ENCODE measurements around the gene STEAP1B. TPM values are rescaled to one million over a fixed set of nuclear protein-coding genes. Genes with fewer than 3 reads are reported as not detected.
A peak's percentile ranks its signal among the peaks of the same experiment; 100 is the strongest.

Gene STEAP1B
- total and polyA plus RNA-seq, 2 experiments from 2014 or later, result 0.16 TPM; not detected in 1

DNA sequence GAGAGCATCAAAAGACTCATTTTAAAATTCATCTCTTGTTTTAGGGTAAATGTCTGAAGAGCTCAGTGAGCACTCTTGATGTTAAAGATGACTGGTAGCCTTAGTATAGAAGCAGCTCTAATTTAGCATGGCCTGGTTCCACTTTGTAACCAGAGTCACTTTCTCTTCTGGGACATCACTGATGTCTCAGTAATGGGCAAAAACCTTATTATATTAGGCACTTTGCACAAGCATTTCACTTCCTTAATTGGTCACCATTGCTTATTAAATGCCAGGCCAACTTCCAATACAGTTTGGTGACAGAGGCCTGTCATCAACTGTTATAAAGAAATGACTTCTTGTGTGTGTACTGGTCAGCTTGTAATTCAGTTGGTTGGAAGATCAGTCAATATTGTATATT is 53.0 kb downstream of the STEAP1B start:
- no peaks in the 10 kb centered on the region for H3K9me3 ChIP-seq (ENCODE audit: low read depth)
- H3K27me3 ChIP-seq, result no peaks in the 10 kb centered on the region
- TF ChIP-seq, protein P1, sequence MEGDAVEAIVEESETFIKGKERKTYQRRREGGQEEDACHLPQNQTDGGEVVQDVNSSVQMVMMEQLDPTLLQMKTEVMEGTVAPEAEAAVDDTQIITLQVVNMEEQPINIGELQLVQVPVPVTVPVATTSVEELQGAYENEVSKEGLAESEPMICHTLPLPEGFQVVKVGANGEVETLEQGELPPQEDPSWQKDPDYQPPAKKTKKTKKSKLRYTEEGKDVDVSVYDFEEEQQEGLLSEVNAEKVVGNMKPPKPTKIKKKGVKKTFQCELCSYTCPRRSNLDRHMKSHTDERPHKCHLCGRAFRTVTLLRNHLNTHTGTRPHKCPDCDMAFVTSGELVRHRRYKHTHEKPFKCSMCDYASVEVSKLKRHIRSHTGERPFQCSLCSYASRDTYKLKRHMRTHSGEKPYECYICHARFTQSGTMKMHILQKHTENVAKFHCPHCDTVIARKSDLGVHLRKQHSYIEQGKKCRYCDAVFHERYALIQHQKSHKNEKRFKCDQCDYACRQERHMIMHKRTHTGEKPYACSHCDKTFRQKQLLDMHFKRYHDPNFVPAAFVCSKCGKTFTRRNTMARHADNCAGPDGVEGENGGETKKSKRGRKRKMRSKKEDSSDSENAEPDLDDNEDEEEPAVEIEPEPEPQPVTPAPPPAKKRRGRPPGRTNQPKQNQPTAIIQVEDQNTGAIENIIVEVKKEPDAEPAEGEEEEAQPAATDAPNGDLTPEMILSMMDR (IDR thresholded peaks at IDR 0.05; ENCODE audit: low read depth, low read length), result no peak
- no peak overlapping the region for H3K27ac ChIP-seq
- no peaks in the 10 kb centered on the region for H3K36me3 ChIP-seq
- H3K4me1 ChIP-seq (ENCODE audit: low read depth), result no peaks in the 10 kb centered on the region
- no peak for DNase-seq (ENCODE audit: low read depth in 1 of 2, low spot score in 1 of 2)
- no peak overlapping the region for H3K4me3 ChIP-seq

DNA sequence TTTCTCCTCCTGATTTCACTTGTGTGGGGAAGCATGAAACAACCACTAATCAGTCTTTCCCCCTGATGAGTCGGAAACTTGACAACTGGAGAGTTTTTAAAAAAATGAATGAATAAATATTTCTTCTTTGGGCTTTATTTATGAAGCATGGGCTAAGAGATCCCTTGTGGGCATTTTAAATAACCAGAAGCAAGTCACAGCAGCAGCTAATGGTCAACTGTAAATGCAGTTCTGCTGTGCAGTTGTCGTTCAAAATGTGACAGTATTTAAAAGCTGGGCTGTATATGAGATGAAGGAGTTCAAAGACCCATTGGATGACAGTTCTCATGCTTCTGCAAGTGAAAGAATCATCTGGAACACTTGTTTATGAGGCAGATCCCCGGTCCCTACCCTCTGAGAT is 54.1 kb downstream of the STEAP1B start:
- no peaks in the 10 kb centered on the region for H3K27me3 ChIP-seq
- TF ChIP-seq, protein P1 (IDR thresholded peaks at IDR 0.05; ENCODE audit: low read depth, low read length), result no peak

DNA sequence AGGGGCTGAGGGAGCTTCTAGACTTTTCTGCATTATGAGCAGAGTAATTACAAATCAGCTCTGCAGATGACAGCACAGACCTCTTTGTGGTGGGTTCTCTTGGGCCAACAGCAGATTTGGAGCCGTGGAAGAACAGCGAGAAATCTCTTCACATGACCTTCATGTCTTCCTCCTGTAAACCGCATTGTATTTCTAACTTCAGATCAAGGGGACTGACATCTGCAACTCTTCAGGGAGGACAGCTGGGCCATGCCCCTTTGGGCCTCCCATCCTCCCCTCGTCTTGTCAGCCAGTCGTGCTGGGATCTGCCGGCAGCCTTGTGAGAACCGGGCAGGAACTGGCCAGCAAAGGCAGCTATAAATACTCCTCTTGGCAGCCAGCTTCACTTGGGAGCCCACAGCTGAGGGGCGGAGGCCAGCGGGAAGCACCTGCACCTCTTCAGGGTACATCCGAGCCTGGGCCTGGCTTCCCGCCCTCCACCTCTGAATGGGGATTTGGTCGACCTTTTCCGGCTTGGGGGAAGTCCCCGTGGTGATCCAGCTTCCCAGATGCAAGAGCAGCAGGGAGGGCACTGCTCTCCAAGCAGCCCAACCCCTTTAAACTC is 54.7 kb downstream of the STEAP1B start:
- H3K9me3 ChIP-seq (ENCODE audit: low read depth), result no peaks in the 10 kb centered on the region
- H3K4me1 ChIP-seq (ENCODE audit: low read depth), result no peaks in the 10 kb centered on the region
- TF ChIP-seq, protein P1 (IDR thresholded peaks at IDR 0.05; ENCODE audit: low read depth, low read length), result no peak
- H3K27me3 ChIP-seq, result no peaks in the 10 kb centered on the region
- no peaks in the 10 kb centered on the region for H3K36me3 ChIP-seq
- H3K4me3 ChIP-seq, result no peak overlapping the region
- peak; percentile 50 to 61 for DNase-seq (ENCODE audit: low read depth in 1 of 2, low spot score in 1 of 2)
- no peak overlapping the region for H3K27ac ChIP-seq

More for the DNA sequence above, 54.1 kb downstream of the STEAP1B start:
- DNase-seq (ENCODE audit: low read depth in 1 of 2, low spot score in 1 of 2), result no peak
- H3K36me3 ChIP-seq, result no peaks in the 10 kb centered on the region
- no peak overlapping the region for H3K4me3 ChIP-seq
- H3K27ac ChIP-seq, result no peak overlapping the region
- no peaks in the 10 kb centered on the region for H3K9me3 ChIP-seq (ENCODE audit: low read depth)
- H3K4me1 ChIP-seq (ENCODE audit: low read depth), result no peaks in the 10 kb centered on the region

GRCh38 chr7:22444181-22444971 is 55.6 kb downstream of the STEAP1B start:
- Histone ChIP-seq H3K27ac (no peak overlapping the region), H3K36me3 (no peaks in the 10 kb centered on the region), H3K4me1 (ENCODE audit: low read depth) (no peaks in the 10 kb centered on the region), H3K4me3 (no peak overlapping the region), H3K27me3 (no peaks in the 10 kb centered on the region), H3K9me3 (ENCODE audit: low read depth) (no peaks in the 10 kb centered on the region)
- peak in 1 of 2 donors; percentile 45 for DNase-seq (ENCODE audit: low read depth in 1 of 2, low spot score in 1 of 2)
- TF ChIP-seq, protein P1 (IDR thresholded peaks at IDR 0.05; ENCODE audit: low read depth, low read length), result no peak

DNA sequence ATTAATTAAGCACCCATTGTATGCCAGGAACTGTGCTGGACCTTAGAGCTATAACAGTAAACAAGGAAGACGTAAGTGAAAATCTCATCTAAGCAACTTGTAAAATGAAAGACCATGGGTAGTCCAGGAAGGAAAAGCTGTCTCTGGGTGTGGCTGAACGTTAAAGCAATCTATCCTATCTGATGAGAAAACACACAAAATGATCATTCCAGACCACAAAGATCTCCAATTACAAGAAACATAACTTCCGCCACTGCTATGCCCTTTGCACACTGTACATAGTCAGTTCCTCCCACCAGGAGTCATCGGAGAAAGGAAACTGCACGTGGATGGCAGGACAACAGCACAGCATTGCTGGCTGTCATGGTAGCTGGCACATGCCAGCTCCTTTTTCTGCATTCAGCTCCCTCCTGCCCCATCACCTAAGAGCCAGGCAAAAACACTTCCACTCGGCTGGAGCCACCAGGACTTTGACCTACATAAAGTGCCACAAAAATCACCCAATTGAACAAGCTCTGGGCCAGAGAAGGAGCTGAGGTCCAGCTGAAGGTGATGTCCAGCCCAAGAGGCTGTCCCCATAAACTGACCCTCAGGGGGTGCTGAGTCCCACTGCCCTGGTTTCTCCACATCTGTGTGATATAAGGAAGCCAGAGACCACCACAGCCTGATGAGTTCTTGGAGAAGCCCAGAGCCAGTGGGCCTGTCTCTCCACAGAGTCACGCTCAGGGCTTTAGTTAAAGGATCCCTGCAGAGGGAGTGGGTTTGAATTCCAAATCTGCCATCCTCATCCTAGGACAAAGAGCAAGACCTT is 56.4 kb downstream of the STEAP1B start:
- H3K4me1 ChIP-seq (ENCODE audit: low read depth), result no peaks in the 10 kb centered on the region
- no peak for DNase-seq (ENCODE audit: low read depth in 1 of 2, low spot score in 1 of 2)

More for the DNA sequence above, 56.4 kb downstream of the STEAP1B start:
- no peaks in the 10 kb centered on the region for H3K9me3 ChIP-seq (ENCODE audit: low read depth)
- no peak overlapping the region for H3K27ac ChIP-seq
- no peak overlapping the region for H3K4me3 ChIP-seq
- no peaks in the 10 kb centered on the region for H3K36me3 ChIP-seq
- H3K27me3 ChIP-seq, result no peaks in the 10 kb centered on the region
- TF ChIP-seq, protein P1 (IDR thresholded peaks at IDR 0.05; ENCODE audit: low read depth, low read length), result no peak
